Measurements from ENCODE around the gene PARD3.

DNA sequence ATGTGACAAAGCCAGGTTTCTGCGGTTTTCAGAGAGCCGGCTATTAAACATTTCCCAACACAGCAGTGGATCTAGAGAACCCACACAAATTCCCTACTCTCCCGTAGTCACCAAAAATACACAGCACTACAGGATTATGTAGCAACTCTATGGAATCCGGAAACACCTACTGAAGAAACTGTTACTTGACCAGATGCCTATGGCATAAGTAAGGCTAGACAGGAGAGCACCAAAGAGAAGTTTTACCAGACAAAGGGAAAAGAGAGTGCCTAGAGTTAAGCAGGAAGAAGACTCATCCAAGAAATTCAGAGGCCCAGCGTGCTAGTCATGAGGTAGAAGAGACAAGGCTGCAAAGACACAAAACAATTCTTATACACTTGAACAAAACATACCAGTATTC lies 321.1 kb downstream of the PARD3 start:
- TF ChIP-seq CTCF (IDR thresholded peaks at IDR 0.05) (no peak), POLR2A (IDR thresholded peaks at IDR 0.05) (no peak)

All from Peyer's patch (tissue), 4 donors.